ENCODE data around the gene NID1. TPM values are rescaled to one million over a fixed set of nuclear protein-coding genes. Genes with fewer than 3 reads are reported as not detected.

NID1 gene
- polyA plus RNA-seq, 1 donor (not counting 4 experiments of a cell fraction or from before 2014, with no cell fraction given) = 1.8 TPM

DNA sequence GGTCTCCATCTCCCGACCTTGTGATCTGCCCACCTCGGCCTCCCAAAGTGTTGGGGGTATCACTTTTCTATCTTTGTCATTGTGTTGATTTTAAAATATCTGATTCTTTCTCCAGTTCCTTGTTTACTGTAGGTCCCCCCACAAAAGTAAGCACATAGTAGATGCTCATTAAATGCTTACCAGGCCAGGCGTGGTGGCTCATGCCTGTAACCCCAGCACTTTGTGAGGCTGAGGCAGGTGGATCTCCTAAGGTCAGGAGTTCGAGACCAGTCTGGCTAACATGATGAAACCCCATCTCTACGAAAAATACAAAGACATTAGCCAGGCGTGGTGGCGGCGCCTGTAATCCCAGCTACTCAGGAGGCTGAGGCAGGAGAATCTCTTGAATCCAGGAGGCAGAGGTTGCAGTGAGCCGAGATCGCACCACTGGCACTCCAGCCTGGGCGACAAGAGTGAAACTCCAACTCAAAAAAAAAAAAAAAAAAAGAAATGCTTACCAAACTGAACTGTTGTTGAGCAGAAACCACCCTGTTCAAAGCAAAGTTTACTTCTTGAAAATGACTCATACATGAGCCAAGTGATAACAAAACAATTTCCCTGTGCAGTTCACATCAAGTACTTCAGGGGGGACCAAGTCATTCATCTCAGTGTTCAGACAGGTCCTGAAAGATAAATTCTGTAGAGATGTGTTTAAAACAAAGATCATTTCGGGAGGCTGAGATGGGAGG lies 24.3 kb upstream of the NID1 start:
- Histone ChIP-seq H3K9ac (ENCODE audit: control insufficient read depth, extremely low read depth, insufficient read depth, low read length) (no peak overlapping the region), H4K20me1 (ENCODE audit: control insufficient read depth, extremely low read depth, insufficient read depth, low read length) (no peaks in the 10 kb centered on the region), H3K36me3 (ENCODE audit: control insufficient read depth in 2 of 2, extremely low read depth in 1 of 2, insufficient read depth in 2 of 2, low read length in 2 of 2) (no peaks in the 10 kb centered on the region), H3K27ac (ENCODE audit: control insufficient read depth, insufficient read depth, low read length) (no peak overlapping the region), H3K4me1 (ENCODE audit: control insufficient read depth, extremely low read depth, insufficient read depth, low read length) (peaks cover 3% of the 10 kb centered on the region), H3K9me3 (ENCODE audit: control insufficient read depth, low read depth, low read length) (no peaks in the 10 kb centered on the region), H3K9me1 (ENCODE audit: control insufficient read depth, extremely low read depth, insufficient read depth, low read length) (no peaks in the 10 kb centered on the region), H3K27me3 (ENCODE audit: control insufficient read depth, extremely low read depth, insufficient read depth, low read length) (no peaks in the 10 kb centered on the region), H3K4me3 (ENCODE audit: control insufficient read depth in 2 of 3, extremely low read depth in 1 of 3, insufficient read depth in 2 of 3, low read depth in 1 of 3, low read length in 3 of 3) (no peak overlapping the region), H2AFZ (ENCODE audit: control insufficient read depth, low read length) (no peak overlapping the region), H3K79me2 (ENCODE audit: control insufficient read depth, insufficient read depth, low read length) (no peaks in the 10 kb centered on the region), H3K4me2 (ENCODE audit: control insufficient read depth, extremely low read depth, insufficient read depth, low read depth, low read length) (no peak overlapping the region)
- dilution Hi-C loops (cut with MboI; ENCODE audit: extremely low pct_ligation_motif_present, low sequenced_read_pairs) = no loop called here
- DNase-seq (ENCODE audit: low read depth, low spot score) (no peak), FAIRE-seq (no peak)
- TF ChIP-seq, protein P1, sequence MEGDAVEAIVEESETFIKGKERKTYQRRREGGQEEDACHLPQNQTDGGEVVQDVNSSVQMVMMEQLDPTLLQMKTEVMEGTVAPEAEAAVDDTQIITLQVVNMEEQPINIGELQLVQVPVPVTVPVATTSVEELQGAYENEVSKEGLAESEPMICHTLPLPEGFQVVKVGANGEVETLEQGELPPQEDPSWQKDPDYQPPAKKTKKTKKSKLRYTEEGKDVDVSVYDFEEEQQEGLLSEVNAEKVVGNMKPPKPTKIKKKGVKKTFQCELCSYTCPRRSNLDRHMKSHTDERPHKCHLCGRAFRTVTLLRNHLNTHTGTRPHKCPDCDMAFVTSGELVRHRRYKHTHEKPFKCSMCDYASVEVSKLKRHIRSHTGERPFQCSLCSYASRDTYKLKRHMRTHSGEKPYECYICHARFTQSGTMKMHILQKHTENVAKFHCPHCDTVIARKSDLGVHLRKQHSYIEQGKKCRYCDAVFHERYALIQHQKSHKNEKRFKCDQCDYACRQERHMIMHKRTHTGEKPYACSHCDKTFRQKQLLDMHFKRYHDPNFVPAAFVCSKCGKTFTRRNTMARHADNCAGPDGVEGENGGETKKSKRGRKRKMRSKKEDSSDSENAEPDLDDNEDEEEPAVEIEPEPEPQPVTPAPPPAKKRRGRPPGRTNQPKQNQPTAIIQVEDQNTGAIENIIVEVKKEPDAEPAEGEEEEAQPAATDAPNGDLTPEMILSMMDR (optimal IDR thresholded peaks at IDR 0.05 in 1 of 3, IDR thresholded peaks at IDR 0.05 in 1 of 3, conservative IDR thresholded peaks at IDR 0.05 in 1 of 3; ENCODE audit: extremely low read depth in 1 of 3, insufficient read depth in 2 of 3, low read length in 3 of 3) = no peak
- TF ChIP-seq EZH2 (IDR thresholded peaks at IDR 0.05; ENCODE audit: low read length) = no peak

DNA sequence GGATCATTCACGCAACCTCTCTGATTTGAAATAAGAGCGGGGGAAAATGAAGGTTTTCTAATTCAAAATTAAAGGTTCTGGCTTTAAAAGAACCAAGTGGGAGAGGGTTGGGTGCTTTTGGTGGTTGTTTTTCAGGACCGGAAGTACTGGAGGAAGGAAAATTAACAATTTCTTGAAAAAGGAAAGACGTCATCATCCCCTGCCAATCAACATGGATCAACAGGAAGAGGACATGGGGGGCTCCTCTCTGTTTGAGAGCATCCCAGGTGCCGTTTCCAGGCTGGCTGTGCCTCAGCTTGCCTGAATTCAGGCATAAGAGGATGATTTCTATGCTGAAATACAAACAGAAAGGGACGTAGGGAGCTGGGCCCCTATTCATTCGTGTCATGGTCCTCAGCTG lies 21.6 kb upstream of the NID1 start:
- no peak overlapping the region for H3K27ac ChIP-seq (ENCODE audit: control insufficient read depth, insufficient read depth, low read length)
- dilution Hi-C loops (cut with MboI; ENCODE audit: extremely low pct_ligation_motif_present, low sequenced_read_pairs) = no loop called here
- no peaks in the 10 kb centered on the region for H3K36me3 ChIP-seq (ENCODE audit: control insufficient read depth in 2 of 2, extremely low read depth in 1 of 2, insufficient read depth in 2 of 2, low read length in 2 of 2)
- no peak overlapping the region for H3K4me2 ChIP-seq (ENCODE audit: control insufficient read depth, extremely low read depth, insufficient read depth, low read depth, low read length)
- no peaks in the 10 kb centered on the region for H3K79me2 ChIP-seq (ENCODE audit: control insufficient read depth, insufficient read depth, low read length)
- TF ChIP-seq EZH2 (IDR thresholded peaks at IDR 0.05; ENCODE audit: low read length) = no peak
- TF ChIP-seq, protein P1 (optimal IDR thresholded peaks at IDR 0.05 in 1 of 3, IDR thresholded peaks at IDR 0.05 in 1 of 3, conservative IDR thresholded peaks at IDR 0.05 in 1 of 3; ENCODE audit: extremely low read depth in 1 of 3, insufficient read depth in 2 of 3, low read length in 3 of 3) = no peak
- DNase-seq (ENCODE audit: low read depth, low spot score) (no peak), FAIRE-seq (no peak)
- no peak overlapping the region for H2AFZ ChIP-seq (ENCODE audit: control insufficient read depth, low read length)
- no peaks in the 10 kb centered on the region for H4K20me1 ChIP-seq (ENCODE audit: control insufficient read depth, extremely low read depth, insufficient read depth, low read length)
- peaks cover 20% of the 10 kb centered on the region for H3K4me1 ChIP-seq (ENCODE audit: control insufficient read depth, extremely low read depth, insufficient read depth, low read length)
- no peaks in the 10 kb centered on the region for H3K9me1 ChIP-seq (ENCODE audit: control insufficient read depth, extremely low read depth, insufficient read depth, low read length)
- H3K27me3 ChIP-seq (ENCODE audit: control insufficient read depth, extremely low read depth, insufficient read depth, low read length) = no peaks in the 10 kb centered on the region
- no peaks in the 10 kb centered on the region for H3K9me3 ChIP-seq (ENCODE audit: control insufficient read depth, low read depth, low read length)
- H3K4me3 ChIP-seq (ENCODE audit: control insufficient read depth in 2 of 3, extremely low read depth in 1 of 3, insufficient read depth in 2 of 3, low read depth in 1 of 3, low read length in 3 of 3) = no peak overlapping the region
- H3K9ac ChIP-seq (ENCODE audit: control insufficient read depth, extremely low read depth, insufficient read depth, low read length) = no peak overlapping the region

Measured in keratinocyte (primary cell).